EH (cell line): ENCODE results near the gene RNGTT.
"Not testable (repeated sequence)": the region's sequence is repeated elsewhere in the genome, so short reads cannot be mapped to it uniquely, and the experiment has no call there.

Experiments used
- DNase-seq: peaks from one replicate; pipeline ENCODE4 v3.0.0-alpha.2; 2015; ENCODE audit warnings: low read depth

RNGTT gene

DNA sequence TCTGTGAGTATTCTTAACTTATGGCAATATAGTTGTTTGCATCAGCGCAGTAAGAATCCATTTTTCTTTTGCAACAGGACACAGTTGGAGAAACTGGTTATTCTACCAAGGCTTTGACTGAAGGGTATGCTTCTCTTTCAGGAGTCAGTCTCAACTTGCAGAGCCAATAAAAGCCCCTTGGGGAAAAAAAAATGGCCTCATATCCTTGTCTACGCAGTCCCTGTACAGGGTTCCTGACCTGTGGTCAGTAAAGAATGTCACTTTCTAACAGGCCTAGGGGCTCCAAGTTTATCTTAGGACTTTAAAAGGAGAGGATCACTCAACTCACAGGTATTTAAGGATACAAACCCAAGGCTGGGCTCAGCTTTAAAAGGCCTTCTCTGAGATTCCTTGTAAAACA is 6.9 kb upstream of the RNGTT start:
- no peak for DNase-seq

- DNase-seq = not testable (repeated sequence)
Measured at GRCh38 chr6:88969255-88969654, 5.8 kb upstream of the RNGTT start.

DNA sequence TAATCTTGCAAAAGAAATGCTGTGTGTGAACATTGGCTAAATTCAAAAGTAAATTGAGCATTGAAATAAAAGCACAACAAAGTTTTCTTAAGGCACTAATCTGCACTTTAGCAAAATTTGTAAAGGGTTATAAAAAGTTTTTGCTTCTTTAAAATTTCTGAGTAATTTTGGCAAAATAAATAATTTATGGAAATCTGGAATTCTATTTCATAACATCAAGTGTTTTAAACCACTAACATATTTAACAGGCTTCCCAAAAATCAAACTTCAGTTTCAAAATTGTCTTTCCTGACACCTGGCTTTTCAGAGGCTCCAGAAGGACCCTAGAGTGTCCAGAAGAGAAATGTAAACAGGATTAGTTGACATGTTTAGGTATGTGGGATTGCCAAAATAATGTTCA is 4.5 kb upstream of the RNGTT start:
- DNase-seq = no peak

DNA sequence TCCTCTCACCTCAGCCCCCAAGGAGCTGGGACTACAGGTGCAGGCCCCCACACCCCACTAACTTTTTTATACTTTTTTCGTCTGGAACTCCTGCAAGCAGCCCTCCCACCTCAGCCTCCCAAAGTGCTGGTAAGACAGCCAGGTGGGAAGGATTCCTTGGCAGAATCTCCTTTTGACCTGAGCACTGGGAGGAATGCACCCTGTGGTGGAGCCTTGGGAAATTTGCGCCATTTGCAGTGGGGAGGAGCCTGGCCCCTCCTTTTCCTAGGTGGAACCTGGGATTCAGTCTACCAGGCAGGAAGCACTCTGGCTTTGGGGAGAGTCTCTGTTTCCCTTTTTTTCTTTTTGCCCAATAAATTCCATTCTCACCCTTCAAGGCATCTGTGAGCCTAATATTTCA is 2.3 kb upstream of the RNGTT start:
- DNase-seq = no peak

- no peak for DNase-seq
Measured at GRCh38 chr6:88964509-88964908, 1.1 kb upstream of the RNGTT start.

DNA sequence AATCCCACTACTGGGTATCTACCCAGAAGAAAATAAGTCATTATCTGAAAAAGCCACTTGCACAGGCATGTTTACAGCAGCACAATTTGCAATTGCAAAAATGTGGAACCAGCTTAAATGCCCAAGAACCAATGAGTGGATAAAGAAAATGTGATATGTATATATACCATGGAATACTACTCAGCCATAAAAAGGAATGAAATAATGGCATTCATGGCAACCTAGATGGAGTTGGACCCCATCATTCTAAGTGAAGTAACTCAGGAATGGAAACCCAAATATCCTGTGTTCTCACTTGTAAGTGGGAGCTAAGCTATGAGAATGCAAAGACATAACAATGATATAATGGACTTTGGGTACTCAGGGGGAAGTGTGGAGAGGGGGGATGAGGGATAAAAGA is 4.6 kb downstream of the RNGTT start:
- no peak for DNase-seq

DNA sequence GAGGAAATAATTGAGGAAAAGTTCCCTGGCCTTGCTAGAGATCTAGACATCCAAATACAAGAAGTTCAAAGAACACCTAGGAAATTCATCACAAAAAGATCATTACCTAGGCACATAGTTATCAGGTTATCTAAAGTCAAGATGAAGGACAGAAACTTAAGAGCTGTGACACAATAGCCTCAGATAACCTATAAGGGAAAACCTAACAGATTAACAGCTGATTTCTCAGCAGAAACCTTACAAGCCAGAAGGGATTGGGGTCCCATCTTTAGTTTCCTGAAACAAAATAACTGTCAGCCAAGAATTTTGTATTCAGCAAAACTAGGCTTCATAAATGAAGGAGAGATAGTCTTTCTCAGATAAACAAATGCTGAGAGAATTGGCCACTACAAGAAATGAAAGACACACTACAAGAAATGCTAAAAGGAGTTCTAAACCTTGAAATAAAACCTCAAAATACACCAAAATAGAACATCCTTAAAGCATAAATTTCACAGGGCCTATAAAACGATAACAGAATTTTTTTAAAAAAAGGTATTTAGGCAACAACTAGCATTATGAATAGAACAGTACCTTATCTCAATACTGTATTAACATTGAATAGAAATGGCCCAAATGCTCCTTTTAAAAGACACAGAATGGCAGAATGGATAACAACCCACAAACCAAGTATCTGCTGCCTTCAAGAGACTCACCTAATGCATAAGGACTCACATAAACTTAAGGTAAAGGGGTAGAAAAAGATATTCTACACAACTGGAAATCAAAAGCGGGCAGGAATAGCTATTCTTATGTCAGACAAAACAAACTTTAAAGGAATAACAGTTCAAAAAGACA is 9.7 kb downstream of the RNGTT start:
- DNase-seq = no peak

DNA sequence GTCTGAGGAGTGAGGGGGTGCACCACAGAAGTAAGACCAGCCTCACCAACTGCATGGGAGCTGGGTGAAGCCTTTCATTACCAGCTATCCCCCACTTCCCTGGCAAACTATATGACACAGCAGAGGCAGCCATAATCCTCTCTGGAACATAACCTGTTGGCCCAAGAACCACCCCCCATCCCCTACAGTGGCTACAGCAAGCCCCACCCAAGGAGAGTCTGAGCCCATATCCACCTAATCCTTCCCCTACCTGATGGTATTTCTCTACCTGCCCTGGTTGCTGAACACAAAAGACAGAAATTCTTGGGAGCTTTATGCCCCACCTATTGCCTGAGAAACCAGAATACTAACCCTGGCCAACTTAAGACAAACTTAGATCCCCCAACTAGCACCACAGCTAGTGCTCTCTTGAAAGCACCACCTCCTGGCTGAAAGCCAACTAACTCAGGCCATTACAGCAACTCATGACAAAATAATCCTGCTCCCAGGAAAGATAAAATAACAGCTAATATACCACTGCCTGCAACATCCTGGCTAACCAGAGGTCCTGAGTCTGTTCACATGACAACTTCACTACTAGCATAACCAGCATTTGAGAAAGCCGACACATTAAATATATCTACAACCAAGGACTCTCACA is 11.2 kb downstream of the RNGTT start:
- DNase-seq = peak; percentile 37

DNA sequence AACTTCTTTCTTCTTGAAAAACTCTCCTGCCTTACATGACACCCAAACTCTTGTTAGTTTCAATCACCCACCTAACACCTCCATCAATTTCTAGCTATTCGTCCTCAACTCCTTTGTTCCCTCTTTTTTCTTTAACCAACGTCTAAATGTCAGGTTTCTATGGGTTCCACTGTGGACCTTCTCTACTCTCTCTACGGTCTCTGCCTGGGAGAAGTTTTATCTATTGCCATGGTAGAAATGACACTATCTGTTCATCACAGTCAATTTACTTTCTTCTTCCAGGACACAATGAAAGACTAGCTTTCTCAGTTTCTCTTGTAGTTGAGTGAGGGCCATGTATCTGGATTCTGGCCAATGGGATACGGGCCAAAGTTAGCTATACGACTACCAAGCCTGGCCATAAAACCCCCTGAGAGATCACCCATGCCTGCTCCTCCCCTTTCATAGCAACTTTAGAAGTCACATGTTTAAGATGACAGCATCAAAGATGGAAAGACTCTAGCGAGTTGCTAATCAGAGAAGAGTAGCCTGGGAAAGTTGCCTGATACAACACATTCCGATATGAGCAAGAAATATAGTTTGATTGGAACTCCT is 17.9 kb downstream of the RNGTT start:
- no peak for DNase-seq

- no peak for DNase-seq
Measured at GRCh38 chr6:88933521-88933920, 29.9 kb downstream of the RNGTT start.

DNA sequence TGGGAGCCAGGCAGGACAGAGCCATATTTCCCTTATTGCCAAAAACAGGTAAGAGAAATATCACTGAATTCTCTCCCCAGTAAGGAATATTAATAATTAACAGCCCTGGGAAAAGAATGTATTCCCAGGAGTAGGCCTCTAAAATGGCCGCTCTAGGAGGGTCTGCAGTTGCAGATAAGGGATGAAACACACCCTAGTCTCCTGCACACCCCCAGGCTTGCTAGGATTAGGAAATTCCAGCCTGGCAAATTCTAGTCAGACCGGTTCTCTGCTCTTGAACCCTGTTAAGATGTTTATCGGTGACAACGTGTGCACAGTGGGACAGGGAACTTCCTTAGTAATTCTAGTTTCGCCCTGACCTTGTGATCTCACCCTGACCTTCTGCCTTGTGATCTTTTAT is 31.4 kb downstream of the RNGTT start:
- not testable (repeated sequence) for DNase-seq

GRCh38 chr6:88922775-88923548 is 40.5 kb downstream of the RNGTT start:
- DNase-seq = peak; percentile 42

DNA sequence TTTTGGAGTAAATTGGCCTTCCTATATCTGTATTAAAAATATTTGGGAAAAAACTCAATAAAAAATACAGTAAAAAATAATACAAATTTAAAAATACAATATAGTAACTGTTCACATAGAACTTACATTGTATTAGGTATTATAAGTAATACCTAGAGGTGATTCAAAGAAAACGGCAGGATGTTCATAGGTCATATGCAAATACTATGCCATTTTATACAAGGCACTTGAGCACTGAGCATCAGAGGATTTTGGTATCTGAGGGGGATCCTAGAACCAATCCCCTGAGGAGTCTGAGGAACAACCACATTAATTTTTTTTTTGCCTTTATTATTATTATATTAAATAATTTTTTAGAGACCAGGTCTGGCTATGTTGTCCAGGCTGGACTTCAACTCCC is 41.7 kb downstream of the RNGTT start:
- no peak for DNase-seq

GRCh38 chr6:88920774-88921733 is 42.4 kb downstream of the RNGTT start:
- DNase-seq = no peak

GRCh38 chr6:88920088-88920487 is 43.3 kb downstream of the RNGTT start:
- no peak for DNase-seq

DNA sequence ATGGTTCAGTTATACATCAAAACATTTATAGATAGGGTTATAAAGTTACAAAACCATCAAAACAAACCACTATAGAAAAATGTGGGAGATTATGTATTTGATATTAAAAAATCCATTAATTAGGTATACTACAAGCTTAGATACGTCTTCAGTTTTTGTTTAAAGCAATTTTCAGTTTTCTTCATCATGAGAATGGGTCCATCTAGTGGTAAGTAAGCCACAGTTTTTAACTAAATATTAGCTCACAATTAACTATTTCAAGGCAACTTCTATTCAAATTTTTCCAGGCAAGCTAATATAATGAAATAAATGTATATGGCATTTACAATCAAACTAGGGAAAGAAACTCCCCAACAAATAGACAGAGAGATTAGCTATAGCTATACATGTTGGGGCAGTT is 44.4 kb downstream of the RNGTT start:
- DNase-seq = no peak

GRCh38 chr6:88916615-88917208 is 46.7 kb downstream of the RNGTT start:
- no peak for DNase-seq

DNA sequence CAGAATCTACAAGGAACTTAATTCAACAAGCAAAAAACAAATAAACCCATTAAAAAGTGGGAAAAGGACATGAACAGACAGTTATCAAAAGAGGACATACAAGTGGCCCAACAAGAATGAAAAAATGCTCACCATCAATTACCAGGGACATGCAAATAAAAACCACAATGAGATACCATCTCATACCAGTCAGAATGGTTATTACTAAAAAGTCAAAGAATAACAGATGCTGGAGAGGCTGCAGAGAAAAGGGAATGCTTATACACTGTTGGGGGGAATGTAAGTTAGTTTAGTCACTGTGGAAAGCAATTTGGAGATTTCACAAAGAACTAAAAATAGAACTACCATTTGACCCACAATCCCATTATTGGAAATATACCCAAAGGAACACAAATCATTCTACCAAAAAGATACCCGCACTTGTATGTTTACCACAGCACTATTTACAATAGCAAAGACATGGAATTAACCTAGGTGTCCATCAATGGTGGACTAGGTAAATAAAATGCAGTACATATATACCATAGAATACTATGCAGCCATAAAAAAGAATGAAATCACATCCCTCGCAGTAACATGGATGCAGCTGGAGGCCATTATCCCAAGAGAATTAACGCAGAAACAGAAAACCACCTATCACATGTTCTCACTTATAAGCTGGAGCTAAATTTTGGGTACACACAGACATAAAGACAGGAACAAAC is 48.4 kb downstream of the RNGTT start:
- DNase-seq = peak; percentile 76

- DNase-seq = peak; percentile 25
Measured at GRCh38 chr6:88914180-88914579, 49.2 kb downstream of the RNGTT start.

- no peak for DNase-seq
Measured at GRCh38 chr6:88913471-88913870, 49.9 kb downstream of the RNGTT start.
